IMR-90 (cell line): ENCODE measurements around the gene CEP78. TPM values are rescaled to one million over a fixed set of nuclear protein-coding genes. Genes with fewer than 3 reads are reported as not detected.

Experiments used
- ATAC-seq: fragments of 200-7000 bp; cut with Tn5 transposase; 2 replicates; pipeline ENCODE4 v1.9.1; 2020; ENCODE audit warnings: low read depth, mild to moderate bottlenecking, moderate library complexity
- BruUV-seq: library from RNA; stranded (reverse); fragments of 400-500 nt; replicated peaks from 2 replicates; lab custom pipeline; 2021; lab: Mats Ljungman, UMichigan
- CTCF ChIA-PET: fragments of 300-600 bp; formaldehyde crosslinking; extraction: SDS; loops from one replicate; lab custom pipeline; 2021; ENCODE audit warnings: antibody characterized with exemption; lab: Yijun Ruan, JAX
- POLR2A ChIA-PET: fragments of 300-600 bp; sonication (Branson Sonifier 250); formaldehyde crosslinking; loops from one replicate; lab custom pipeline; 2022; ENCODE audit warnings: antibody characterized with exemption; ENCODE audit not compliant: unreplicated experiment; lab: Charles Lee
- DNase-seq: peaks from one replicate; pipeline ENCODE4 v3.0.0; 2013
- H2AFZ ChIP-seq: replicated peaks from 2 replicates; pipeline ENCODE3; 2013; ENCODE audit warnings: low read length, mild to moderate bottlenecking; ENCODE audit not compliant: poor library complexity
- H2AK5ac ChIP-seq: 2 replicates; pipeline ENCODE4 v1.6.1; 2013; ENCODE audit warnings: low read depth, low read length, inconsistent platforms
- H2AK9ac ChIP-seq: replicated peaks from 2 replicates; pipeline ENCODE3; 2013; ENCODE audit warnings: mild to moderate bottlenecking, low read depth, low read length, moderate library complexity; ENCODE audit not compliant: poor library complexity
- H2BK120ac ChIP-seq: 2 replicates; pipeline ENCODE4 v1.6.1; 2013; ENCODE audit warnings: low read depth, low read length, inconsistent platforms
- H2BK15ac ChIP-seq: 3 replicates; pipeline ENCODE4 v1.6.1; 2013; ENCODE audit warnings: low read depth, low read length, inconsistent platforms
- H2BK20ac ChIP-seq: 2 replicates; pipeline ENCODE4 v1.6.1; 2013; ENCODE audit warnings: low read depth, mild to moderate bottlenecking, inconsistent platforms, low read length, moderate library complexity
- H2BK5ac ChIP-seq: 2 replicates; pipeline ENCODE4 v1.6.1; 2013; ENCODE audit warnings: mild to moderate bottlenecking, low read depth, low read length, inconsistent platforms; ENCODE audit not compliant: poor library complexity, severe bottlenecking
- H3K14ac ChIP-seq: replicated peaks from 2 replicates; pipeline ENCODE4 v1.6.1; 2013; ENCODE audit warnings: low read depth, low read length, inconsistent platforms
- H3K18ac ChIP-seq: 2 replicates; pipeline ENCODE4 v1.6.1; 2013; ENCODE audit warnings: low read depth, low read length, control low read depth
- H3K23ac ChIP-seq: 2 replicates; pipeline ENCODE4 v1.6.1; 2013; ENCODE audit warnings: low read depth, low read length, inconsistent platforms
- H3K27ac ChIP-seq: 2 replicates; pipeline ENCODE4 v1.5.1; 2013; ENCODE audit warnings: mild to moderate bottlenecking, control low read depth, low read length; ENCODE audit not compliant: insufficient read depth
- H3K27me3 ChIP-seq: 2 replicates; pipeline ENCODE4 v1.6.1; 2013; ENCODE audit warnings: low read length; ENCODE audit not compliant: control insufficient read depth, insufficient read depth
- H3K36me3 ChIP-seq: 2 replicates; pipeline ENCODE4 v1.6.1; 2013; ENCODE audit warnings: low read length, mixed read lengths; ENCODE audit not compliant: control insufficient read depth, insufficient read depth
- H3K4ac ChIP-seq: 2 replicates; pipeline ENCODE4 v1.6.1; 2013; ENCODE audit warnings: low read depth, low read length, inconsistent platforms
- H3K4me1 ChIP-seq: 2 replicates; pipeline ENCODE4 v1.6.1; 2013; ENCODE audit warnings: low read length, mixed read lengths; ENCODE audit not compliant: control insufficient read depth, insufficient read depth
- H3K4me2 ChIP-seq: 2 replicates; pipeline ENCODE4 v1.6.1; 2013; ENCODE audit warnings: low read depth, mild to moderate bottlenecking, control low read depth, low read length, moderate library complexity
- H3K4me3 ChIP-seq: 2 replicates; pipeline ENCODE4 v1.5.1; 2013; ENCODE audit warnings: low read depth, mild to moderate bottlenecking, control low read depth, low read length, moderate library complexity; ENCODE audit not compliant: insufficient read depth
- H3K56ac ChIP-seq: 2 replicates; pipeline ENCODE4 v1.6.1; 2013; ENCODE audit warnings: low read length, inconsistent platforms; ENCODE audit not compliant: insufficient read depth; ENCODE audit errors: extremely low read depth
- H3K79me1 ChIP-seq, 2 experiments: 2 replicates each; pipeline ENCODE4 v1.6.1; 2013; ENCODE audit warnings: low read length in 2 of 2, inconsistent platforms in 1 of 2, low read depth in 1 of 2
- H3K9ac ChIP-seq: 2 replicates; pipeline ENCODE4 v1.6.1; 2013; ENCODE audit warnings: low read depth, low read length, control low read depth
- H3K9me1 ChIP-seq: 2 replicates; pipeline ENCODE4 v1.6.1; 2013; ENCODE audit warnings: low read length, inconsistent platforms; ENCODE audit not compliant: insufficient read depth
- H3K9me3 ChIP-seq: 2 replicates; pipeline ENCODE4 v1.6.1; 2013; ENCODE audit warnings: low read length; ENCODE audit not compliant: control insufficient read depth, insufficient read depth
- H4K20me1 ChIP-seq: 2 replicates; pipeline ENCODE4 v1.6.1; 2013; ENCODE audit warnings: low read length, inconsistent platforms; ENCODE audit not compliant: insufficient read depth
- H4K5ac ChIP-seq: 2 replicates; pipeline ENCODE4 v1.6.1; 2013; ENCODE audit warnings: mild to moderate bottlenecking, low read depth, low read length, control low read depth
- H4K8ac ChIP-seq, 2 experiments: 2 replicates each; pipeline ENCODE4 v1.6.1; 2013; ENCODE audit warnings: low read depth in 2 of 2, low read length in 2 of 2, control low read depth in 1 of 2, inconsistent platforms in 1 of 2
- H4K91ac ChIP-seq: 2 replicates; pipeline ENCODE4 v1.6.1; 2013; ENCODE audit warnings: low read depth, low read length, inconsistent platforms; ENCODE audit not compliant: insufficient read depth
- ELK1 ChIP-seq: fragments of 150-350 bp; IDR thresholded peaks from 2 replicates; pipeline ENCODE4 v1.6.1; 2016; ENCODE audit warnings: low read depth, mild to moderate bottlenecking, low read length, moderate library complexity, borderline replicate concordance
- FOS ChIP-seq: fragments of 150-350 bp; IDR thresholded peaks from 2 replicates; pipeline ENCODE4 v1.6.1; 2016; ENCODE audit warnings: low read depth, low read length
- MAFK ChIP-seq: IDR thresholded peaks from 2 replicates; pipeline ENCODE4 v1.6.1; 2012; ENCODE audit warnings: low read depth, low read length, improper control_type of control experiment
- MAZ ChIP-seq: IDR thresholded peaks from 2 replicates; pipeline ENCODE4 v1.6.1; 2012; ENCODE audit warnings: low read depth, mild to moderate bottlenecking, low read length, improper control_type of control experiment, moderate library complexity, borderline replicate concordance
- MXI1 ChIP-seq: IDR thresholded peaks from 2 replicates; pipeline ENCODE4 v1.6.1; 2012; ENCODE audit warnings: low read depth, mild to moderate bottlenecking, low read length, moderate library complexity, borderline replicate concordance
- RFX5 ChIP-seq: IDR thresholded peaks from 2 replicates; pipeline ENCODE4 v1.8.0; 2012; ENCODE audit warnings: low read depth, mild to moderate bottlenecking, low read length, moderate library complexity
- USF2 ChIP-seq: fragments of 150-350 bp; IDR thresholded peaks from 2 replicates; pipeline ENCODE4 v1.6.1; 2017; ENCODE audit warnings: mild to moderate bottlenecking, antibody characterized with exemption, low read length, low read depth
- WGBS, 2 experiments: methylation state at CpG; one replicate each; pipeline versions ENCODE4 v1.1.5 to v1.1.7; 2013; ENCODE audit warnings: missing lambda C conversion rate in 2 of 2; ENCODE audit not compliant: insufficient read length in 1 of 2; ENCODE audit errors: extremely low coverage in 2 of 2; 5-methylcytosine and 5-hydroxymethylcytosine counted together
- dilution Hi-C: fragments of 300-500 bp; cut with HindIII; formaldehyde crosslinking; loops from one replicate; pipeline ENCODE4 v1.14.3; 2018; ENCODE audit warnings: low sequenced_read_pairs; ENCODE audit not compliant: unreplicated experiment
- in situ Hi-C: fragments of 300-500 bp; cut with MboI; formaldehyde crosslinking; loops from 3 replicates; pipeline ENCODE4 v1.14.3; 2019; ENCODE audit warnings: low sequenced_read_pairs, inconsistent platforms, mixed read lengths
- intact Hi-C: fragments of 100-400 bp; cut with micrococcal nuclease; formaldehyde crosslinking; loops from 2 replicates; pipeline ENCODE4 v1.10.0; 2022
- polyA plus RNA-seq, 3 experiments: library from polyadenylated mRNA; depleted of rRNA; stranded (reverse); fragments of >200 nt; gene quantifications; 2 replicates each; pipeline ENCODE4 v1.2.3, GENCODE V29; 2012; ENCODE audit warnings: low replicate concordance in 1 of 3
- total RNA-seq: library from RNA; depleted of rRNA; stranded (reverse); fragments of >200 nt; gene quantifications from 2 replicates; pipeline ENCODE4 v1.2.3, GENCODE V29; 2012

Gene CEP78
- total and polyA plus RNA-seq, 2 of the 4 experiments (the other 2 are of a cell fraction): 9.2 to 18.3 TPM

- no peak for TF ChIP-seq FOS
- no peak for TF ChIP-seq ELK1
- TF ChIP-seq MAZ: no peak
- TF ChIP-seq MAFK: no peak
- no peak for TF ChIP-seq MXI1
- no peak for TF ChIP-seq USF2
- no peak for TF ChIP-seq RFX5
- no TSS peak for BruUV-seq
- POLR2A ChIA-PET: no interaction called here
- no CpG with 5 or more reads among the region's 4 CpGs for WGBS, 2 experiments
- Histone ChIP-seq H3K4me2 (no peak overlapping the region), H3K9ac (no peak overlapping the region), H2BK5ac (no peak overlapping the region), H3K27ac (no peak overlapping the region), H2AK5ac (no peak overlapping the region), H3K4me3 (no peak overlapping the region), H4K91ac (no peak overlapping the region), H2AK9ac (no peak overlapping the region), H3K36me3 (no peaks in the 10 kb centered on the region), H4K20me1 (no peaks in the 10 kb centered on the region), H3K9me3 (no peaks in the 10 kb centered on the region), H3K23ac (no peak overlapping the region), H3K9me1 (no peaks in the 10 kb centered on the region), H2BK120ac (no peak overlapping the region), H4K8ac (no peak overlapping the region), H2AFZ (no peak overlapping the region), H3K18ac (no peak overlapping the region), H4K5ac (no peak overlapping the region), H3K4ac (no peak overlapping the region), H2BK15ac (no peak overlapping the region), H2BK20ac (no peak overlapping the region), H3K56ac (no peak overlapping the region), H3K27me3 (peaks cover 3% of the 10 kb centered on the region; the same call in 1 of the 2 replicates), H3K14ac (no peak overlapping the region), H3K79me1 (no peaks in the 10 kb centered on the region), H3K4me1 (no peaks in the 10 kb centered on the region)
- dilution Hi-C loops (no loop called here), intact Hi-C loops (no loop called here), in situ Hi-C loops (no loop called here)
- DNase-seq (no peak), ATAC-seq (no peak)
- CTCF ChIA-PET: interaction anchor here (0.8 kb wide), 1 partner anchor 10 kb away, joined by 3 read pairs; no protein-coding TSS in a partner anchor
These were observed 28.0 kb upstream of the CEP78 start for GRCh38 chr9:78207901-78208300.
